Fibroblast of mammary gland (primary cell): ENCODE measurements around the gene PRKD3.

ENCODE experiments used
- DNase-seq: peaks from one replicate; pipeline ENCODE4 v3.0.0-alpha.2; 2010; ENCODE audit warnings: low read depth
- H3K4me3 ChIP-seq: 2 replicates; pipeline ENCODE4 v1.5.1; 2011; ENCODE audit warnings: low read depth, mild to moderate bottlenecking, low read length, moderate library complexity; ENCODE audit not compliant: control insufficient read depth
- TF ChIP-seq, protein P1 (sequence below): conservative IDR thresholded peaks from 2 replicates; pipeline ENCODE4 v1.5.1; 2011; ENCODE audit warnings: low read depth, low read length, inconsistent platforms; ENCODE audit not compliant: control insufficient read depth, insufficient read depth

Gene PRKD3

DNA sequence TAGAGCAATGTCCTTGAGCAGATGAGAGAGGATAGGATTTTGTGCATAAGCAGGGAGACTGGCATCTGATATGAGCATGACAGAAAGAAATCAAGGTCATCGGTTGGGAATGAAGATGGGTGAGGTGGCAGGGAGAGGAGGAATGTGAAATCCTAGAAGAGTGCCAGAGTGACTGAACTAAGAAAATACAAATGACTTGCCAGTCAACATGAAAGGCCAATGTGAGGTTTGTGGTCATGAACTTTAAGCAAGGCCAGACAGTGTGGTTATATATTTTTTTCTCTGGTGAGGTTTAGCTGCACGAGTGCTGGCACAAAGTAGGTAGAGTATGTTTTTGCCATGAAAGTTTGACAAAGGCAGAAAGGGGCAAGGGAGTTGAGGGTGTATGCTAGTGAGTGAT lies 41.0 kb upstream of the PRKD3 start:
- DNase-seq, result no peak
- TF ChIP-seq, protein P1, sequence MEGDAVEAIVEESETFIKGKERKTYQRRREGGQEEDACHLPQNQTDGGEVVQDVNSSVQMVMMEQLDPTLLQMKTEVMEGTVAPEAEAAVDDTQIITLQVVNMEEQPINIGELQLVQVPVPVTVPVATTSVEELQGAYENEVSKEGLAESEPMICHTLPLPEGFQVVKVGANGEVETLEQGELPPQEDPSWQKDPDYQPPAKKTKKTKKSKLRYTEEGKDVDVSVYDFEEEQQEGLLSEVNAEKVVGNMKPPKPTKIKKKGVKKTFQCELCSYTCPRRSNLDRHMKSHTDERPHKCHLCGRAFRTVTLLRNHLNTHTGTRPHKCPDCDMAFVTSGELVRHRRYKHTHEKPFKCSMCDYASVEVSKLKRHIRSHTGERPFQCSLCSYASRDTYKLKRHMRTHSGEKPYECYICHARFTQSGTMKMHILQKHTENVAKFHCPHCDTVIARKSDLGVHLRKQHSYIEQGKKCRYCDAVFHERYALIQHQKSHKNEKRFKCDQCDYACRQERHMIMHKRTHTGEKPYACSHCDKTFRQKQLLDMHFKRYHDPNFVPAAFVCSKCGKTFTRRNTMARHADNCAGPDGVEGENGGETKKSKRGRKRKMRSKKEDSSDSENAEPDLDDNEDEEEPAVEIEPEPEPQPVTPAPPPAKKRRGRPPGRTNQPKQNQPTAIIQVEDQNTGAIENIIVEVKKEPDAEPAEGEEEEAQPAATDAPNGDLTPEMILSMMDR, result no peak
- H3K4me3 ChIP-seq, result no peak overlapping the region

DNA sequence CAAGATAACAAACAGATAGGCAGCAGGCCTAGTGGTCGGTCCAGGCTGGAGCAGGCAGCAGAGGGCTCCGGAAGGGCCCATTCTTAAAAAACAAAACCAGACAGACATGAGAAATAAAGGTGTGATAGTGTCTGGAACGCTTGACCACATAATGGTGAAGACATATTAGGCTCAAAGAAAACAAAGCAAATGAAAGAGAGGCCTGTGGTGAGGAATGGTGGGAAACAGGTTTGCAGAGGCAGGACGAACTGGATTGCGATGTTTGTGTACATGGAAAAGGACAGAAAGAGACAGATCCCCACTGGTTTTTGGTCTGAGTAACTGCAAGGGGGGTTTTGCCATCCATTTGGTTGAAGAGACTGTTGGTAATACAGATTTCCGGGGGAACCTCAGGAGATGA lies 39.7 kb upstream of the PRKD3 start:
- H3K4me3 ChIP-seq, result no peak overlapping the region
- TF ChIP-seq, protein P1, result no peak
- no peak for DNase-seq

GRCh38 chr2:37361994-37362698 lies 37.5 kb upstream of the PRKD3 start:
- TF ChIP-seq, protein P1, result no peak
- no peak overlapping the region for H3K4me3 ChIP-seq
- DNase-seq, result no peak

- no peak overlapping the region for H3K4me3 ChIP-seq
- DNase-seq, result no peak
- TF ChIP-seq, protein P1, result no peak
These were observed 36.7 kb upstream of the PRKD3 start for GRCh38 chr2:37361216-37361815.

DNA sequence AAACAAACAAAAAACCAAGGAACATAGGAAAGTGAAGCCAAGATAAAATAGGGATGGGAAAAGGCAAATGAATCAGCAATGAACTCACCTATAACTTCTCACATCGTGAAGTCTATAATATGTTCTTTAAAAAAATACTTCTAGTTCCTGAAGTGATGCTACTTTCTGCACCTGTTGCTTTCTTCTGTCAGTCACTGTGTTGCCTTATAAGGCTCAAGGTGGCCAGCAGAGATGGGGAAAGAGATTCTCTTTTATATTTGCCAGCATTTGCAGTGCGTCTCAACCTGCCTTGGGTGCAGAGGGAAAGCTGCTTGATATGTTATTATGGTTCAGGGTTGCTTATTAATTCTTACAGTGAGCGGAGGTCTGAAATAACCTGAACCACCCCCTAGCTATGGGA lies 33.8 kb upstream of the PRKD3 start:
- no peak overlapping the region for H3K4me3 ChIP-seq
- TF ChIP-seq, protein P1, result no peak
- no peak for DNase-seq

DNA sequence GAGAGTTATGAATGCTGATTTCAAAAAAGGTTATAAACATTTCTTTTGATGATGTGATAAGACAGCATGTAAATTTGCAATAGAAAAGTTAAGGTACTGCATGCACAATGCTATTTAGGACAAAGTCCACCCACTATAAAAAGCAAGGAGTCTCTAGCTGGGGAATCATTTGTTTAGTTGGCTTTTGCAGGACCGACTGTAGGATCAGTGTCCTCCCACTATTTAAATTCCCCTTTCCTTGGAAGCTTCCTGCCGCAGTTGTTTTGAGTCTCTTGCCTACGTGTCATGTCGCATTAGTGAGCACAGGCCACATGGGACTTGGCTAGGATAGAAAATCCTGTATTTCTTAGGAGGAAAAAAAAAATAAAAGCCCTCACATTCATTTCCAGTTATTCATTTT lies 32.9 kb upstream of the PRKD3 start:
- no peak overlapping the region for H3K4me3 ChIP-seq
- peak; percentile 39 for DNase-seq
- TF ChIP-seq, protein P1, result no peak
